ENCODE measurements around the gene DDX23. TPM values are rescaled to one million over a fixed set of nuclear protein-coding genes. Genes with fewer than 3 reads are reported as not detected.

The DDX23 gene
- polyA plus RNA-seq, 1 donor from 2014 or later, result 96.5 TPM

- H3K9me3 ChIP-seq (ENCODE audit: low read length), result no peaks in the 10 kb centered on the region
- no peak overlapping the region for H2AFZ ChIP-seq (ENCODE audit: low read depth, low read length)
- no peak overlapping the region for H3K9ac ChIP-seq (ENCODE audit: low read length)
- H3K4me2 ChIP-seq (ENCODE audit: low read length), result no peak overlapping the region
- TF ChIP-seq TAF1 (IDR thresholded peaks at IDR 0.05; ENCODE audit: low read depth), result no peak
- no peak for TF ChIP-seq POLR2AphosphoS5 (IDR thresholded peaks at IDR 0.05)
- no peak for TF ChIP-seq SMC3 (conservative IDR thresholded peaks at IDR 0.05; ENCODE audit: poor library complexity)
- TF ChIP-seq EP300 (conservative IDR thresholded peaks at IDR 0.05; ENCODE audit: poor library complexity, severe bottlenecking), result no peak
- TF ChIP-seq RAD21 (conservative IDR thresholded peaks at IDR 0.05), result no peak
- no peak for TF ChIP-seq EZH2 (IDR thresholded peaks at IDR 0.05; ENCODE audit: borderline replicate concordance, insufficient read depth, low read length, poor library complexity, severe bottlenecking)
- no peak for TF ChIP-seq REST (IDR thresholded peaks at IDR 0.05; ENCODE audit: borderline replicate concordance)
- H3K27me3 ChIP-seq (ENCODE audit: insufficient read depth, low read depth, low read length), result no peaks in the 10 kb centered on the region
- no peaks in the 10 kb centered on the region for H3K36me3 ChIP-seq (ENCODE audit: insufficient read depth, low read length)
- no peaks in the 10 kb centered on the region for H3K79me2 ChIP-seq (replicated peaks; ENCODE audit: insufficient read depth, low read length)
- no peaks in the 10 kb centered on the region for H3F3A ChIP-seq (ENCODE audit: insufficient read depth, low read length, poor library complexity, severe bottlenecking)
- no peak overlapping the region for H3K27ac ChIP-seq (ENCODE audit: low read length)
- H3K4me3 ChIP-seq (ENCODE audit: low read length), result no peak overlapping the region
- no peaks in the 10 kb centered on the region for H4K20me1 ChIP-seq (ENCODE audit: insufficient read depth)
- H3K9me2 ChIP-seq (ENCODE audit: insufficient read depth, low read length), result no peaks in the 10 kb centered on the region
Measured at GRCh38 chr12:48803675-48804074, 48.3 kb downstream of the DDX23 start.

GRCh38 chr12:48800971-48801370 is 51.0 kb downstream of the DDX23 start:
- Histone ChIP-seq H3F3A (ENCODE audit: insufficient read depth, low read length, poor library complexity, severe bottlenecking) (no peaks in the 10 kb centered on the region), H3K36me3 (ENCODE audit: insufficient read depth, low read length) (no peaks in the 10 kb centered on the region), H3K9ac (ENCODE audit: low read length) (no peak overlapping the region), H3K79me2 (replicated peaks; ENCODE audit: insufficient read depth, low read length) (no peaks in the 10 kb centered on the region), H2AFZ (ENCODE audit: low read depth, low read length) (no peak overlapping the region), H3K27ac (ENCODE audit: low read length) (no peak overlapping the region), H3K9me3 (ENCODE audit: low read length) (no peaks in the 10 kb centered on the region), H4K20me1 (ENCODE audit: insufficient read depth) (no peaks in the 10 kb centered on the region), H3K4me2 (ENCODE audit: low read length) (no peak overlapping the region), H3K9me2 (ENCODE audit: insufficient read depth, low read length) (no peaks in the 10 kb centered on the region), H3K4me3 (ENCODE audit: low read length) (no peak overlapping the region), H3K27me3 (ENCODE audit: insufficient read depth, low read depth, low read length) (no peaks in the 10 kb centered on the region)
- TF ChIP-seq CTCF (IDR thresholded peaks at IDR 0.05; ENCODE audit: poor library complexity, severe bottlenecking) (no peak), RAD21 (conservative IDR thresholded peaks at IDR 0.05) (no peak), MXI1 (conservative IDR thresholded peaks at IDR 0.05; ENCODE audit: poor library complexity, severe bottlenecking) (no peak), EZH2 (IDR thresholded peaks at IDR 0.05; ENCODE audit: borderline replicate concordance, insufficient read depth, low read length, poor library complexity, severe bottlenecking) (no peak), POLR2AphosphoS5 (IDR thresholded peaks at IDR 0.05) (no peak), TAF1 (IDR thresholded peaks at IDR 0.05; ENCODE audit: low read depth) (no peak), SMC3 (conservative IDR thresholded peaks at IDR 0.05; ENCODE audit: poor library complexity) (no peak), EP300 (conservative IDR thresholded peaks at IDR 0.05; ENCODE audit: poor library complexity, severe bottlenecking) (no peak), REST (IDR thresholded peaks at IDR 0.05; ENCODE audit: borderline replicate concordance) (no peak)
